ENCODE results near the gene TRPV4. TPM values are rescaled to one million over a fixed set of nuclear protein-coding genes. Genes with fewer than 3 reads are reported as not detected.

Gene TRPV4
- total RNA-seq, 1 experiment from 2014 or later, result not detected

- Histone ChIP-seq H2AFZ (ENCODE audit: low read length) (no peak overlapping the region), H3K4me1 (ENCODE audit: low read length) (peaks cover 15% of the 10 kb centered on the region), H3K4me2 (ENCODE audit: low read depth, low read length, poor library complexity, severe bottlenecking) (no peak overlapping the region), H3K27me3 (ENCODE audit: low read length) (no peaks in the 10 kb centered on the region), H3K79me2 (ENCODE audit: low read length) (no peaks in the 10 kb centered on the region), H3K27ac (ENCODE audit: low read length) (no peak overlapping the region), H3K9me3 (ENCODE audit: low read length) (no peaks in the 10 kb centered on the region; the same call in 1 of the 2 replicates), H3K36me3 (ENCODE audit: insufficient read depth, low read length) (no peaks in the 10 kb centered on the region), H3K9ac (ENCODE audit: low read length) (no peak overlapping the region), H3K4me3 (ENCODE audit: low read length) (no peak overlapping the region), H4K20me1 (ENCODE audit: insufficient read depth, low read depth, low read length) (no peaks in the 10 kb centered on the region), H3K9me2 (replicated peaks; ENCODE audit: insufficient read depth, low read length) (no peaks in the 10 kb centered on the region)
- no peak for DNase-seq
Measured at GRCh38 chr12:109778684-109779083, 54.5 kb downstream of the TRPV4 start.

GRCh38 chr12:109777544-109777943 is 55.7 kb downstream of the TRPV4 start:
- peak overlapping the region; percentile 83 for H2AFZ ChIP-seq (ENCODE audit: low read length)
- H4K20me1 ChIP-seq (ENCODE audit: insufficient read depth, low read depth, low read length), result no peaks in the 10 kb centered on the region
- DNase-seq, result peak; percentile 96
- H3K27me3 ChIP-seq (ENCODE audit: low read length), result no peaks in the 10 kb centered on the region
- no peaks in the 10 kb centered on the region; the same call in 1 of the 2 replicates for H3K9me3 ChIP-seq (ENCODE audit: low read length)
- H3K27ac ChIP-seq (ENCODE audit: low read length), result no peak overlapping the region
- peak overlapping the region; percentile 83 for H3K4me2 ChIP-seq (ENCODE audit: low read depth, low read length, poor library complexity, severe bottlenecking)
- H3K9me2 ChIP-seq (replicated peaks; ENCODE audit: insufficient read depth, low read length), result no peaks in the 10 kb centered on the region
- peaks cover 15% of the 10 kb centered on the region for H3K4me1 ChIP-seq (ENCODE audit: low read length)
- no peaks in the 10 kb centered on the region for H3K36me3 ChIP-seq (ENCODE audit: insufficient read depth, low read length)
- peak overlapping the region; percentile 68 for H3K9ac ChIP-seq (ENCODE audit: low read length)
- H3K79me2 ChIP-seq (ENCODE audit: low read length), result no peaks in the 10 kb centered on the region
- peak overlapping the region; percentile 70 for H3K4me3 ChIP-seq (ENCODE audit: low read length)

GRCh38 chr12:109776624-109777023 is 56.6 kb downstream of the TRPV4 start:
- Histone ChIP-seq H3K36me3 (ENCODE audit: insufficient read depth, low read length) (no peaks in the 10 kb centered on the region), H3K4me2 (ENCODE audit: low read depth, low read length, poor library complexity, severe bottlenecking) (peak overlapping the region; percentile 83), H3K79me2 (ENCODE audit: low read length) (no peaks in the 10 kb centered on the region), H3K9me2 (replicated peaks; ENCODE audit: insufficient read depth, low read length) (no peaks in the 10 kb centered on the region), H4K20me1 (ENCODE audit: insufficient read depth, low read depth, low read length) (no peaks in the 10 kb centered on the region), H3K4me3 (ENCODE audit: low read length) (peak overlapping the region; percentile 70), H3K4me1 (ENCODE audit: low read length) (peaks cover 15% of the 10 kb centered on the region), H2AFZ (ENCODE audit: low read length) (no peak overlapping the region), H3K9me3 (ENCODE audit: low read length) (no peaks in the 10 kb centered on the region; the same call in 1 of the 2 replicates), H3K9ac (ENCODE audit: low read length) (peak overlapping the region; percentile 68), H3K27ac (ENCODE audit: low read length) (no peak overlapping the region), H3K27me3 (ENCODE audit: low read length) (no peaks in the 10 kb centered on the region)
- DNase-seq, result no peak

- Histone ChIP-seq H3K9me3 (ENCODE audit: low read length) (no peaks in the 10 kb centered on the region), H2AFZ (ENCODE audit: low read length) (no peak overlapping the region), H3K4me1 (ENCODE audit: low read length) (peaks cover 15% of the 10 kb centered on the region), H3K4me3 (ENCODE audit: low read length) (no peak overlapping the region), H3K27me3 (ENCODE audit: low read length) (no peaks in the 10 kb centered on the region), H3K9me2 (replicated peaks; ENCODE audit: insufficient read depth, low read length) (no peaks in the 10 kb centered on the region), H3K79me2 (ENCODE audit: low read length) (no peaks in the 10 kb centered on the region), H3K27ac (ENCODE audit: low read length) (no peak overlapping the region), H3K9ac (ENCODE audit: low read length) (no peak overlapping the region), H3K4me2 (ENCODE audit: low read depth, low read length, poor library complexity, severe bottlenecking) (no peak overlapping the region), H4K20me1 (ENCODE audit: insufficient read depth, low read depth, low read length) (no peaks in the 10 kb centered on the region), H3K36me3 (ENCODE audit: insufficient read depth, low read length) (no peaks in the 10 kb centered on the region)
- peak; percentile 88 for DNase-seq
Measured at GRCh38 chr12:109775172-109775881, 57.9 kb downstream of the TRPV4 start.

GRCh38 chr12:109773384-109774011 is 59.7 kb downstream of the TRPV4 start:
- DNase-seq, result no peak
- no peak overlapping the region for H3K4me3 ChIP-seq (ENCODE audit: low read length)
- no peaks in the 10 kb centered on the region for H4K20me1 ChIP-seq (ENCODE audit: insufficient read depth, low read depth, low read length)
- no peak overlapping the region for H2AFZ ChIP-seq (ENCODE audit: low read length)
- H3K27me3 ChIP-seq (ENCODE audit: low read length), result no peaks in the 10 kb centered on the region
- no peaks in the 10 kb centered on the region for H3K9me2 ChIP-seq (replicated peaks; ENCODE audit: insufficient read depth, low read length)
- no peaks in the 10 kb centered on the region for H3K9me3 ChIP-seq (ENCODE audit: low read length)
- H3K4me2 ChIP-seq (ENCODE audit: low read depth, low read length, poor library complexity, severe bottlenecking), result no peak overlapping the region
- H3K27ac ChIP-seq (ENCODE audit: low read length), result no peak overlapping the region
- no peaks in the 10 kb centered on the region for H3K79me2 ChIP-seq (ENCODE audit: low read length)
- no peak overlapping the region for H3K9ac ChIP-seq (ENCODE audit: low read length)
- no peaks in the 10 kb centered on the region for H3K36me3 ChIP-seq (ENCODE audit: insufficient read depth, low read length)
- peaks cover 15% of the 10 kb centered on the region for H3K4me1 ChIP-seq (ENCODE audit: low read length)

- Histone ChIP-seq H3K79me2 (ENCODE audit: low read length) (no peaks in the 10 kb centered on the region), H3K36me3 (ENCODE audit: insufficient read depth, low read length) (no peaks in the 10 kb centered on the region), H3K27me3 (ENCODE audit: low read length) (no peaks in the 10 kb centered on the region), H3K4me1 (ENCODE audit: low read length) (peaks cover 14% of the 10 kb centered on the region), H3K27ac (ENCODE audit: low read length) (no peak overlapping the region), H3K9me2 (replicated peaks; ENCODE audit: insufficient read depth, low read length) (no peaks in the 10 kb centered on the region), H3K9ac (ENCODE audit: low read length) (no peak overlapping the region), H3K4me2 (ENCODE audit: low read depth, low read length, poor library complexity, severe bottlenecking) (no peak overlapping the region), H4K20me1 (ENCODE audit: insufficient read depth, low read depth, low read length) (no peaks in the 10 kb centered on the region), H3K4me3 (ENCODE audit: low read length) (no peak overlapping the region), H2AFZ (ENCODE audit: low read length) (no peak overlapping the region), H3K9me3 (ENCODE audit: low read length) (no peaks in the 10 kb centered on the region)
- no peak for DNase-seq
Measured at GRCh38 chr12:109772622-109773321, 60.4 kb downstream of the TRPV4 start.

GRCh38 chr12:109771746-109772621 is 61.2 kb downstream of the TRPV4 start:
- DNase-seq, result no peak
- H3K36me3 ChIP-seq (ENCODE audit: insufficient read depth, low read length), result no peaks in the 10 kb centered on the region
- no peak overlapping the region for H3K4me3 ChIP-seq (ENCODE audit: low read length)
- H3K9ac ChIP-seq (ENCODE audit: low read length), result no peak overlapping the region
- H3K9me3 ChIP-seq (ENCODE audit: low read length), result no peaks in the 10 kb centered on the region
- no peaks in the 10 kb centered on the region for H3K27me3 ChIP-seq (ENCODE audit: low read length)
- no peaks in the 10 kb centered on the region for H4K20me1 ChIP-seq (ENCODE audit: insufficient read depth, low read depth, low read length)
- H3K27ac ChIP-seq (ENCODE audit: low read length), result no peak overlapping the region
- peaks cover 7% of the 10 kb centered on the region for H3K4me1 ChIP-seq (ENCODE audit: low read length)
- H3K4me2 ChIP-seq (ENCODE audit: low read depth, low read length, poor library complexity, severe bottlenecking), result no peak overlapping the region
- H3K9me2 ChIP-seq (replicated peaks; ENCODE audit: insufficient read depth, low read length), result no peaks in the 10 kb centered on the region
- H3K79me2 ChIP-seq (ENCODE audit: low read length), result no peaks in the 10 kb centered on the region
- H2AFZ ChIP-seq (ENCODE audit: low read length), result no peak overlapping the region

All from Karpas-422 (cell line).